Heart left ventricle (tissue), 13 donors: ENCODE data around the gene CDK5.

Experiments
- POLR2A ChIP-seq, 2 donors: fragments of 450-650 bp; IDR thresholded peaks; one replicate each; pipeline ENCODE4 v1.6.1; 2017; ENCODE audit warnings: antibody characterized with exemption in 2 of 2, mild to moderate bottlenecking in 2 of 2, moderate library complexity in 2 of 2
- TF ChIP-seq, protein P1 (sequence below), 12 donors: fragments of 200-600 bp; sonication (generic) in 4 of 12; IDR thresholded peaks; one replicate each; pipeline versions ENCODE4 v1.5.0 to v1.8.0; 2018 to 2022; ENCODE audit warnings: antibody characterized with exemption in 12 of 12, mild to moderate bottlenecking in 5 of 12
- donor health status: ischemic (EF 13 %, LVEDD 7.1; RV severe dilation, severe dysfunction).
- donor health status: DM: no; HTN: yes; CAD: no.
- donor health status: DM: no; HTN: no; CAD: no.
- donor health status: ischemic (EF 25% LVEDD 6.9; RV normal size, moderate dysfunction).
- donor health status: ischemic (EF 25% LVEDD 5.7; RV mildly dilated, moderate dysfunction).
- donor health status: ischemic (EF 35%, LVEDD 5.7; RV mildly dilated, moderate dysfunction).
- donor health status: nonischemic (EF 11% LVEDD 7.7; RV severe dilation, severe dysfunction).
- donor health status: DM: yes; HTN: yes; CAD: no.
- donor health status: PGD.
- donor health status: ischemic (EF 29% LVEDD 5.4; RV normal size, mild dysfunction).
- donor health status: nonischemic (EF 23%, LVEDD 6.1; RV moderate dilation, normal function).

DNA sequence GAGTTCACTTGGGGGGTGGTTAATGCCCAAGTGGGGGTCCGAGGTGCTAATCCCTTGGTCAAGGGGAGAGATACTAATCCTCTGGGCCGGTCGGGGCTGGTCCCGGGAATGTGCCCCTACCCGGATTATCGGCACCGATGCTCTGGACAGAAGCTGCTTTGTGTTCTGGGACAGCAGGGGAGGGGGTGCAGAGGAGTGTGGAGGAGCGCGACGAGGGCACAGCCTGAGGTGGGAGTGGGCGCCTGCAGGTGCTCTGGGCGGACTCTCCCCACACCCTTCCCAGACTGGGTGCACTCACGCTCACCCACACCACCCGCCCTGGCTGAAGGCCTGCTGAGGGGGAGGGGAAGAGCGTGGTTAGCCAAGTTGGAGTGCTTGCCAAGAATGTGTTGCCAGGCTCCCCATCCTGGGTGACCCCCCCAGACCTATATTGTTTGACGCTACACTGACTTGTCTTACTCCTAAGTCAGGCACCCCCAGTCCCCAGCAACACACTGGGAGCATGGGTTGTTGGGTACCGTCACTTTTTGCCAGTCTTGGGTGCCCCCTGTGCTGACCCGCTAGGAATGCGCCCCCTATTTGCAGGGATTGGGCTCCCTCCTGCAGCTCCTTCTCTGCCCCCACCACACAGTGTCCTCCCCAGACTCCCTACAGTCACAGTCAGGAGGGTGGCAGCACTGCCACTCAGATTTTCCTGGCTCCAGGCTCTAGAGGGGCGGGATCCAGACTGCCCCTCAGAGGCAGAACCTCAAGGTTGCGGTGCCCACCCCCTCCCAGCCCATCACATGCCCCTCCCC lies 2.9 kb upstream of the CDK5 start:
- TF ChIP-seq, protein P1, sequence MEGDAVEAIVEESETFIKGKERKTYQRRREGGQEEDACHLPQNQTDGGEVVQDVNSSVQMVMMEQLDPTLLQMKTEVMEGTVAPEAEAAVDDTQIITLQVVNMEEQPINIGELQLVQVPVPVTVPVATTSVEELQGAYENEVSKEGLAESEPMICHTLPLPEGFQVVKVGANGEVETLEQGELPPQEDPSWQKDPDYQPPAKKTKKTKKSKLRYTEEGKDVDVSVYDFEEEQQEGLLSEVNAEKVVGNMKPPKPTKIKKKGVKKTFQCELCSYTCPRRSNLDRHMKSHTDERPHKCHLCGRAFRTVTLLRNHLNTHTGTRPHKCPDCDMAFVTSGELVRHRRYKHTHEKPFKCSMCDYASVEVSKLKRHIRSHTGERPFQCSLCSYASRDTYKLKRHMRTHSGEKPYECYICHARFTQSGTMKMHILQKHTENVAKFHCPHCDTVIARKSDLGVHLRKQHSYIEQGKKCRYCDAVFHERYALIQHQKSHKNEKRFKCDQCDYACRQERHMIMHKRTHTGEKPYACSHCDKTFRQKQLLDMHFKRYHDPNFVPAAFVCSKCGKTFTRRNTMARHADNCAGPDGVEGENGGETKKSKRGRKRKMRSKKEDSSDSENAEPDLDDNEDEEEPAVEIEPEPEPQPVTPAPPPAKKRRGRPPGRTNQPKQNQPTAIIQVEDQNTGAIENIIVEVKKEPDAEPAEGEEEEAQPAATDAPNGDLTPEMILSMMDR (IDR thresholded peaks at IDR 0.05) = peak in 1 of 12 donors; percentile 20
- TF ChIP-seq POLR2A (IDR thresholded peaks at IDR 0.05) = no peak
